HG02884 (cell line): ENCODE measurements around the gene FOXK1.
"Not testable (repeated sequence)": the region's sequence is repeated elsewhere in the genome, so short reads cannot be mapped to it uniquely, and the experiment has no call there.

Experiments used
- ATAC-seq: cut with Tn5 transposase; IDR thresholded peaks from one replicate; pipeline ENCODE4 v1.9.1; 2021; ENCODE audit warnings: mild to moderate bottlenecking, moderate library complexity; ENCODE audit not compliant: unreplicated experiment

Gene FOXK1

GRCh38 chr7:4665661-4666060 lies 16.4 kb upstream of the FOXK1 start:
- ATAC-seq: no peak

GRCh38 chr7:4667776-4668509 lies 14.2 kb upstream of the FOXK1 start:
- no peak for ATAC-seq

GRCh38 chr7:4668510-4668847 lies 13.6 kb upstream of the FOXK1 start:
- no peak for ATAC-seq

- ATAC-seq: no peak
Measured at GRCh38 chr7:4670791-4671190, 11.3 kb upstream of the FOXK1 start.

GRCh38 chr7:4675771-4676367 lies 6.2 kb upstream of the FOXK1 start:
- no peak for ATAC-seq

- not testable (repeated sequence) for ATAC-seq
Measured at GRCh38 chr7:4677518-4677917, 4.6 kb upstream of the FOXK1 start.

- no peak for ATAC-seq
Measured at GRCh38 chr7:4681218-4681851, 760 bp upstream of the FOXK1 start.

GRCh38 chr7:4682621-4683042 lies 537 bp downstream of the FOXK1 start:
- peak; percentile 34 for ATAC-seq

GRCh38 chr7:4683043-4683883 lies 1.2 kb downstream of the FOXK1 start:
- ATAC-seq: no peak

GRCh38 chr7:4683884-4684565 lies 1.9 kb downstream of the FOXK1 start:
- no peak for ATAC-seq

- ATAC-seq: no peak
Measured at GRCh38 chr7:4684846-4685245, 2.8 kb downstream of the FOXK1 start.

GRCh38 chr7:4685676-4686075 lies 3.6 kb downstream of the FOXK1 start:
- not testable (repeated sequence) for ATAC-seq

- ATAC-seq: no peak
Measured at GRCh38 chr7:4687956-4688355, 5.9 kb downstream of the FOXK1 start.

- ATAC-seq: no peak
Measured at GRCh38 chr7:4689151-4689550, 7.1 kb downstream of the FOXK1 start.

- ATAC-seq: peak; percentile 60
Measured at GRCh38 chr7:4689668-4690067, 7.6 kb downstream of the FOXK1 start.

- no peak for ATAC-seq
Measured at GRCh38 chr7:4690953-4691856, 9.1 kb downstream of the FOXK1 start.

GRCh38 chr7:4692055-4692454 lies 10.0 kb downstream of the FOXK1 start:
- no peak for ATAC-seq

GRCh38 chr7:4692622-4693021 lies 10.5 kb downstream of the FOXK1 start:
- ATAC-seq: not testable (repeated sequence)

GRCh38 chr7:4693152-4693551 lies 11.1 kb downstream of the FOXK1 start:
- no peak for ATAC-seq

- no peak for ATAC-seq
Measured at GRCh38 chr7:4693749-4694148, 11.7 kb downstream of the FOXK1 start.
